SK-N-SH (cell line): ENCODE measurements around the gene DES. TPM values are rescaled to one million over a fixed set of nuclear protein-coding genes. Genes with fewer than 3 reads are reported as not detected.

Experiments used
- CTCF ChIA-PET: fragments of 300-600, 350-600 bp; formaldehyde crosslinking; extraction: SDS; loops from one replicate; lab custom pipeline; 2021; lab: Yijun Ruan, JAX
- POLR2A ChIA-PET: fragments of 350-600 bp; sonication (Branson Sonifier 250); formaldehyde crosslinking; extraction: SDS; loops from one replicate; lab custom pipeline; 2020; ENCODE audit warnings: antibody characterized with exemption, inconsistent platforms; lab: Yijun Ruan, JAX
- DNase-seq: peaks from one replicate; pipeline ENCODE4 v3.0.0; 2012
- H2AFZ ChIP-seq: fragments of 200-600 bp; sonication (generic); 2 replicates; pipeline ENCODE4 v1.8.1; 2016; ENCODE audit warnings: antibody characterized with exemption, mild to moderate bottlenecking, low read depth
- H3F3A ChIP-seq: fragments of 200-600 bp; sonication (generic); replicated peaks from 2 replicates; pipeline ENCODE3; 2016; ENCODE audit warnings: antibody characterized with exemption, mild to moderate bottlenecking; ENCODE audit not compliant: insufficient read depth
- H3K27ac ChIP-seq, 2 experiments: fragments of 200-500 bp in 1 of 2; fragments of 200-600 bp in 1 of 2; sonication (Bioruptor generic) in 1 of 2; sonication (generic), shearing (Covaris generic) in 1 of 2; 2 replicates each; pipeline versions ENCODE4 v1.5.1 to v1.6.1; 2014 to 2016; ENCODE audit warnings: low read depth in 2 of 2, inconsistent platforms in 1 of 2, low read length in 1 of 2, mild to moderate bottlenecking in 1 of 2, mixed read lengths in 1 of 2
- H3K27me3 ChIP-seq: fragments of 200-600 bp; sonication (generic), shearing (Covaris generic); 2 replicates; pipeline ENCODE4 v1.6.1; 2016; ENCODE audit warnings: mixed run types; ENCODE audit not compliant: insufficient read depth
- H3K36me3 ChIP-seq, 2 experiments: fragments of 200-500 bp in 1 of 2; fragments of 200-600 bp in 1 of 2; sonication (Bioruptor generic) in 1 of 2; sonication (generic) in 1 of 2; replicated peaks in 1 of 2; 2 replicates each; pipeline versions ENCODE3 to v1.5.1; 2014 to 2016; ENCODE audit warnings: low read length in 1 of 2, mild to moderate bottlenecking in 1 of 2; ENCODE audit not compliant: insufficient read depth in 2 of 2, control insufficient read depth in 1 of 2
- H3K4me1 ChIP-seq, 2 experiments: fragments of 200-500 bp in 1 of 2; fragments of 200-600 bp in 1 of 2; sonication (Bioruptor generic) in 1 of 2; sonication (generic), shearing (Covaris generic) in 1 of 2; 2 replicates each; pipeline versions ENCODE4 v1.5.1 to v1.6.1; 2014 to 2016; ENCODE audit warnings: low read depth in 1 of 2, low read length in 1 of 2, mixed run types in 1 of 2; ENCODE audit not compliant: insufficient read depth in 2 of 2, control insufficient read depth in 1 of 2
- H3K4me2 ChIP-seq: fragments of 200-600 bp; sonication (generic), shearing (Covaris generic); 2 replicates; pipeline ENCODE4 v1.6.1; 2017; ENCODE audit warnings: mixed run types
- H3K4me3 ChIP-seq, 2 experiments: fragments of 200-500 bp in 1 of 2; fragments of 200-600 bp in 1 of 2; sonication (Bioruptor generic) in 1 of 2; sonication (generic), shearing (Covaris generic) in 1 of 2; 2 replicates each; pipeline versions ENCODE4 v1.5.1 to v1.8.1; 2014 to 2016; ENCODE audit warnings: low read depth in 2 of 2, inconsistent platforms in 1 of 2, low read length in 1 of 2, mild to moderate bottlenecking in 1 of 2, mixed read lengths in 1 of 2, moderate library complexity in 1 of 2
- H3K79me2 ChIP-seq: fragments of 200-600 bp; sonication (generic); 2 replicates; pipeline ENCODE4 v1.8.1; 2017; ENCODE audit warnings: mild to moderate bottlenecking; ENCODE audit not compliant: insufficient read depth
- H3K9ac ChIP-seq: fragments of 200-600 bp; sonication (generic); 2 replicates; pipeline ENCODE4 v1.6.1; 2017; ENCODE audit warnings: mixed run types
- H3K9me2 ChIP-seq: fragments of 200-600 bp; sonication (generic); 2 replicates; pipeline ENCODE4 v1.6.1; 2017; ENCODE audit warnings: mixed run types
- H3K9me3 ChIP-seq: fragments of 200-600 bp; sonication (generic); 2 replicates; pipeline ENCODE4 v1.6.1; 2017; ENCODE audit warnings: mixed run types, mild to moderate bottlenecking, moderate library complexity
- H4K20me1 ChIP-seq: fragments of 200-600 bp; sonication (generic); 2 replicates; pipeline ENCODE4 v1.6.1; 2017; ENCODE audit warnings: mild to moderate bottlenecking, mixed run types; ENCODE audit not compliant: insufficient read depth
- CHD2 ChIP-seq: fragments of 150-350 bp; IDR thresholded peaks from 2 replicates; pipeline ENCODE4 v1.6.1; 2018; ENCODE audit warnings: low read length; ENCODE audit not compliant: partially characterized antibody
- CTCF ChIP-seq: fragments of 200-600 bp; sonication (generic); IDR thresholded peaks from 2 replicates; pipeline ENCODE4 v1.6.1; 2017; ENCODE audit warnings: antibody characterized with exemption, mild to moderate bottlenecking, moderate library complexity
- EZH2phosphoT487 ChIP-seq: fragments of 200-600 bp; sonication (generic); IDR thresholded peaks from 2 replicates; pipeline ENCODE4 v1.6.1; 2017; ENCODE audit warnings: low read depth, mixed run types, mild to moderate bottlenecking, antibody characterized with exemption, moderate library complexity, borderline replicate concordance
- FOXJ3 ChIP-seq: sonication (generic); formaldehyde crosslinking; IDR thresholded peaks from 2 replicates; pipeline ENCODE4 v1.5.1; 2020; ENCODE audit warnings: mild to moderate bottlenecking, missing genetic modification reagents
- FOXM1 ChIP-seq: IDR thresholded peaks from 2 replicates; pipeline ENCODE4 v1.4.0; 2012; ENCODE audit warnings: low read depth, mild to moderate bottlenecking
- GATA2 ChIP-seq: sonication (generic); formaldehyde crosslinking; IDR thresholded peaks from 2 replicates; pipeline ENCODE4 v1.5.0; 2020; ENCODE audit warnings: mild to moderate bottlenecking, missing genetic modification reagents
- MXI1 ChIP-seq: IDR thresholded peaks from 2 replicates; pipeline ENCODE4 v1.6.1; 2012; ENCODE audit warnings: mild to moderate bottlenecking, low read depth, low read length, improper control_type of control experiment
- NRF1 ChIP-seq: IDR thresholded peaks from 2 replicates; pipeline ENCODE4 v1.6.1; 2012; ENCODE audit warnings: low read depth, mild to moderate bottlenecking, low read length
- PBX3 ChIP-seq: IDR thresholded peaks from 2 replicates; pipeline ENCODE4; 2012
- POLR2AphosphoS5 ChIP-seq: IDR thresholded peaks from 2 replicates; pipeline ENCODE4 v1.6.1; 2012; ENCODE audit warnings: low read depth, low read length
- RCOR1 ChIP-seq: fragments of 150-350 bp; IDR thresholded peaks from 2 replicates; pipeline ENCODE4 v1.6.1; 2017; ENCODE audit warnings: antibody characterized with exemption, low read length
- SIN3A ChIP-seq: IDR thresholded peaks from 2 replicates; pipeline ENCODE4 v1.6.1; 2012; ENCODE audit warnings: low read depth, mild to moderate bottlenecking, low read length, moderate library complexity, borderline replicate concordance
- SMC3 ChIP-seq: IDR thresholded peaks from 2 replicates; pipeline ENCODE4 v1.6.1; 2012; ENCODE audit warnings: low read depth, low read length, improper control_type of control experiment
- TAF1 ChIP-seq: IDR thresholded peaks from 2 replicates; pipeline ENCODE4 v1.6.1; 2012; ENCODE audit warnings: low read depth, mild to moderate bottlenecking, low read length, moderate library complexity, borderline replicate concordance
- USF2 ChIP-seq: fragments of 150-350 bp; IDR thresholded peaks from 2 replicates; pipeline ENCODE4 v1.6.1; 2017; ENCODE audit warnings: antibody characterized with exemption, low read length, low read depth, borderline replicate concordance
- ZBTB33 ChIP-seq: IDR thresholded peaks from 2 replicates; pipeline ENCODE4 v1.4.0; 2012; ENCODE audit warnings: low read depth, borderline replicate concordance
- WGBS: methylation state at CpG from one replicate; pipeline ENCODE4 v1.1.6; 2017; ENCODE audit warnings: low lambda C conversion rate; 5-methylcytosine and 5-hydroxymethylcytosine counted together
- polyA plus RNA-seq, 3 experiments: library from polyadenylated mRNA; depleted of rRNA; stranded (reverse); fragments of >200 nt; gene quantifications; 2 replicates each; pipeline ENCODE4 v1.2.3, GENCODE V29; 2012

DES gene
- polyA plus RNA-seq, 1 of the 3 experiments (the other 2 are of a cell fraction) = 0.21 TPM

GRCh38 chr2:219461669-219462068 lies 43.5 kb downstream of the DES start (continued):
- TF ChIP-seq SMC3 = no peak
- no peak for TF ChIP-seq MXI1
- TF ChIP-seq EZH2phosphoT487 = no peak

- Histone ChIP-seq H3K9me3 (no peaks in the 10 kb centered on the region), H3F3A (peaks cover 9% of the 10 kb centered on the region), H3K27me3 (no peaks in the 10 kb centered on the region), H3K9ac (no peak overlapping the region), H3K4me1 (peaks cover 17 to 27% of the 10 kb centered on the region in 2 experiments), H3K36me3 (peaks cover 33 to 39% of the 10 kb centered on the region in 2 experiments), H4K20me1 (no peaks in the 10 kb centered on the region), H3K27ac (no peak overlapping the region; a peak in 1 of 4 replicates), H3K4me2 (no peak overlapping the region), H3K4me3 (no peak overlapping the region), H3K9me2 (no peaks in the 10 kb centered on the region), H2AFZ (no peak overlapping the region), H3K79me2 (peaks cover 9% of the 10 kb centered on the region; the same call in 1 of the 2 replicates)
- POLR2A ChIA-PET = no interaction called here
- no peak for TF ChIP-seq TAF1
- no peak for TF ChIP-seq FOXM1
- no peak for TF ChIP-seq SIN3A
- no peak for TF ChIP-seq CHD2
- CTCF ChIA-PET = interaction anchor here (1.1 to 2.0 kb wide), 6 partner anchors 12 to 74 kb away, joined by 4 to 23 read pairs (median 7); a partner anchor contains a TSS
- 88% methylated on average over 9 of the region's 9 CpGs for WGBS
- DNase-seq = no peak
Observed at GRCh38 chr2:219462349-219462748, 44.2 kb downstream of the DES start.

GRCh38 chr2:219464286-219465032 lies 46.3 kb downstream of the DES start:
- 96% methylated on average over 5 of the region's 21 CpGs for WGBS
- CTCF ChIA-PET = interaction anchor here (0.8 to 2.1 kb wide), 5 partner anchors 10 to 76 kb away, joined by 3 to 23 read pairs (median 7); no protein-coding TSS in a partner anchor

More at GRCh38 chr2:219464286-219465032, 46.3 kb downstream of the DES start:
- Histone ChIP-seq H4K20me1 (no peaks in the 10 kb centered on the region), H3K4me3 (no peak overlapping the region), H3K36me3 (peaks cover 27 to 42% of the 10 kb centered on the region in 2 experiments), H3K9me3 (no peaks in the 10 kb centered on the region), H3K27ac (no peak overlapping the region), H3K4me1 (peaks cover 24 to 26% of the 10 kb centered on the region in 2 experiments), H3K27me3 (no peaks in the 10 kb centered on the region), H3F3A (peaks cover 6% of the 10 kb centered on the region), H3K79me2 (peaks cover 9% of the 10 kb centered on the region; the same call in 1 of the 2 replicates), H3K4me2 (no peak overlapping the region), H3K9me2 (no peaks in the 10 kb centered on the region), H3K9ac (no peak overlapping the region), H2AFZ (no peak overlapping the region)
- POLR2A ChIA-PET = no interaction called here
- no peak for TF ChIP-seq NRF1
- TF ChIP-seq CHD2 = no peak
- no peak for TF ChIP-seq CTCF
- TF ChIP-seq PBX3 = no peak
- TF ChIP-seq FOXJ3 (CRISPR knock-in tag) = no peak
- TF ChIP-seq RCOR1 = no peak
- no peak for TF ChIP-seq SIN3A
- no peak for TF ChIP-seq GATA2 (CRISPR knock-in tag)
- TF ChIP-seq POLR2AphosphoS5 = no peak
- TF ChIP-seq SMC3 = no peak
- TF ChIP-seq ZBTB33 = no peak
- no peak for TF ChIP-seq EZH2phosphoT487
- TF ChIP-seq TAF1 = no peak
- TF ChIP-seq USF2 = no peak
- DNase-seq = no peak
